Neuronal stem cell (in vitro differentiated cells): ENCODE data around the gene ARSD. TPM values are rescaled to one million over a fixed set of nuclear protein-coding genes. Genes with fewer than 3 reads are reported as not detected.
"Not testable (repeated sequence)": the region's sequence is repeated elsewhere in the genome, so short reads cannot be mapped to it uniquely, and the experiment has no call there.

Experiments
- DNase-seq: peaks from one replicate; pipeline ENCODE4 v3.0.0-alpha.2; 2013; ENCODE audit warnings: low spot score
- H2AFZ ChIP-seq: one replicate; pipeline ENCODE4 v1.6.1; 2013; ENCODE audit warnings: mild to moderate bottlenecking, low read length, inconsistent platforms
- H2AK5ac ChIP-seq: 2 replicates; pipeline ENCODE4 v1.6.1; 2013; ENCODE audit warnings: low read depth, mild to moderate bottlenecking, inconsistent platforms, low read length, moderate library complexity, mixed read lengths
- H2BK120ac ChIP-seq: 2 replicates; pipeline ENCODE4 v1.6.1; 2013; ENCODE audit warnings: low read depth, mild to moderate bottlenecking, inconsistent platforms, low read length, moderate library complexity, mixed read lengths
- H2BK12ac ChIP-seq: one replicate; pipeline ENCODE4 v1.6.1; 2013; ENCODE audit warnings: low read length, inconsistent platforms
- H2BK15ac ChIP-seq: 2 replicates; pipeline ENCODE4 v1.6.1; 2013; ENCODE audit warnings: mild to moderate bottlenecking, low read length, inconsistent platforms, mixed read lengths
- H2BK5ac ChIP-seq: one replicate; pipeline ENCODE4 v1.6.1; 2013; ENCODE audit warnings: inconsistent platforms, mild to moderate bottlenecking, low read length, moderate library complexity
- H3K14ac ChIP-seq: one replicate; pipeline ENCODE4 v1.6.1; 2013; ENCODE audit warnings: low read length, inconsistent platforms
- H3K18ac ChIP-seq: 2 replicates; pipeline ENCODE4 v1.6.1; 2013; ENCODE audit warnings: low read length, inconsistent platforms
- H3K23ac ChIP-seq: 2 replicates; pipeline ENCODE4 v1.6.1; 2013; ENCODE audit warnings: low read depth, mild to moderate bottlenecking, mixed read lengths, low read length, inconsistent platforms; ENCODE audit not compliant: poor library complexity
- H3K27ac ChIP-seq: replicated peaks from 3 replicates; pipeline ENCODE4 v1.5.1; 2013; ENCODE audit warnings: low read length, inconsistent platforms
- H3K27me3 ChIP-seq, 3 experiments: 2 replicates each; pipeline ENCODE4 v1.6.1; 2013; ENCODE audit warnings: low read length in 3 of 3, mild to moderate bottlenecking in 2 of 3, inconsistent platforms in 1 of 3, low read depth in 1 of 3, mixed read lengths in 1 of 3, moderate library complexity in 1 of 3; ENCODE audit not compliant: control insufficient read depth in 3 of 3, insufficient read depth in 3 of 3
- H3K36me3 ChIP-seq, 2 donors: replicated peaks in 1 of 2; 2 replicates each; pipeline ENCODE4 v1.6.1; 2013; ENCODE audit warnings: low read length in 2 of 2; ENCODE audit not compliant: control insufficient read depth in 2 of 2, insufficient read depth in 2 of 2
- H3K4ac ChIP-seq: 2 replicates; pipeline ENCODE4 v1.6.1; 2013; ENCODE audit warnings: inconsistent platforms, mild to moderate bottlenecking, low read length, moderate library complexity
- H3K4me1 ChIP-seq, 2 donors: 1 replicate in 1 of 2; 2 replicates in 1 of 2; pipeline ENCODE4 v1.6.1; 2013; ENCODE audit warnings: low read length in 2 of 2, low read depth in 1 of 2; ENCODE audit not compliant: control insufficient read depth in 2 of 2, insufficient read depth in 1 of 2
- H3K4me2 ChIP-seq: one replicate; pipeline ENCODE4 v1.6.1; 2013; ENCODE audit warnings: mild to moderate bottlenecking, low read length, inconsistent platforms; ENCODE audit not compliant: insufficient read depth, poor library complexity, severe bottlenecking
- H3K4me3 ChIP-seq, 2 donors: 2 replicates each; pipeline ENCODE4 v1.5.1; 2013; ENCODE audit warnings: low read length in 2 of 2, mild to moderate bottlenecking in 2 of 2, inconsistent platforms in 1 of 2, moderate library complexity in 1 of 2
- H3K79me1 ChIP-seq: one replicate; pipeline ENCODE4 v1.6.1; 2013; ENCODE audit warnings: low read depth, mild to moderate bottlenecking, inconsistent platforms, low read length, moderate library complexity
- H3K9ac ChIP-seq: one replicate; pipeline ENCODE4 v1.6.1; 2013; ENCODE audit warnings: mild to moderate bottlenecking, low read depth, low read length, inconsistent platforms; ENCODE audit not compliant: poor library complexity
- H3K9me3 ChIP-seq, 2 donors: replicated peaks in 1 of 2; 2 replicates each; pipeline versions ENCODE3 to v1.6.1; 2013; ENCODE audit warnings: low read length in 2 of 2, mild to moderate bottlenecking in 2 of 2, inconsistent platforms in 1 of 2, low read depth in 1 of 2, mixed read lengths in 1 of 2, moderate library complexity in 1 of 2; ENCODE audit not compliant: control insufficient read depth in 2 of 2, insufficient read depth in 1 of 2
- H4K8ac ChIP-seq: one replicate; pipeline ENCODE4 v1.6.1; 2013; ENCODE audit warnings: low read depth, mild to moderate bottlenecking, inconsistent platforms, low read length, moderate library complexity
- H4K91ac ChIP-seq: one replicate; pipeline ENCODE4 v1.6.1; 2013; ENCODE audit warnings: low read length, low read depth, mild to moderate bottlenecking, inconsistent platforms; ENCODE audit not compliant: poor library complexity
- WGBS, 2 donors: extraction: QIAGEN DNeasy Blood & Tissue Kit; methylation state at CpG; one replicate each; pipeline ENCODE4 v1.1.7; 2013; ENCODE audit warnings: missing lambda C conversion rate in 2 of 2, mixed read lengths in 1 of 2; ENCODE audit not compliant: insufficient read length in 2 of 2, insufficient replicate concordance in 1 of 2; ENCODE audit errors: extremely low coverage in 2 of 2; 5-methylcytosine and 5-hydroxymethylcytosine counted together
- polyA plus RNA-seq, 2 experiments: library from polyadenylated mRNA; stranded (reverse); fragments of 200-250 nt; gene quantifications; one replicate each; pipeline ENCODE4 v1.2.3, GENCODE V29; 2013

ARSD gene
- 2.0 TPM for polyA plus RNA-seq (2013, experiment 1 of 2)
- polyA plus RNA-seq (2013, experiment 2 of 2): 2.3 TPM

GRCh38 chrX:2928583-2929434 lies at the start of gene ARSD:
TSS of gene ARSD (minus strand) at chrX:2929339. CDS start at chrX:2929275, 64 bp downstream.
- H3K4me2 ChIP-seq: peak within 1 kb of the TSS; percentile 62
- no peak within 1 kb of the TSS for H2BK15ac ChIP-seq
- H3K4ac ChIP-seq: no peak within 1 kb of the TSS
- no peak within 1 kb of the TSS for H2AK5ac ChIP-seq
- H2BK5ac ChIP-seq: no peak within 1 kb of the TSS
- H3K36me3 ChIP-seq: no peaks in the 10 kb centered on the region
- H3K18ac ChIP-seq: peak within 1 kb of the TSS; percentile 90
- peak within 1 kb of the TSS; percentile 95 for H2AFZ ChIP-seq
- WGBS, 2 donors: no CpG with 5 or more reads among the region's 84 CpGs
- H2BK120ac ChIP-seq: no peak within 1 kb of the TSS
- H3K27ac ChIP-seq: peak within 1 kb of the TSS; percentile 89
- H2BK12ac ChIP-seq: no peak within 1 kb of the TSS
- H4K91ac ChIP-seq: no peak within 1 kb of the TSS
- peaks cover 0 to 15% (median 0%) of the 10 kb centered on the region in 3 experiments for H3K27me3 ChIP-seq
- DNase-seq: peak; percentile 71
- H4K8ac ChIP-seq: no peak within 1 kb of the TSS
- peaks cover 0 to 10% of the 10 kb centered on the region in 2 donors for H3K9me3 ChIP-seq
- H3K14ac ChIP-seq: no peak within 1 kb of the TSS
- peak within 1 kb of the TSS; percentile 89 for H3K23ac ChIP-seq
- H3K9ac ChIP-seq: peak within 1 kb of the TSS; percentile 81
- no peaks in the 10 kb centered on the region for H3K79me1 ChIP-seq
- H3K4me1 ChIP-seq: no peaks in the 10 kb centered on the region
- H3K4me3 ChIP-seq: peak within 1 kb of the TSS; percentile 51 to 75

- H3K18ac ChIP-seq, H3K27ac ChIP-seq, H3K14ac ChIP-seq, H3K9ac ChIP-seq, DNase-seq, H3K79me1 ChIP-seq, H2BK15ac ChIP-seq, H3K9me3 ChIP-seq, H2BK5ac ChIP-seq, H2AFZ ChIP-seq, H2BK120ac ChIP-seq, H3K4me1 ChIP-seq, H4K8ac ChIP-seq, H3K4me2 ChIP-seq, H4K91ac ChIP-seq, H2BK12ac ChIP-seq, H3K36me3 ChIP-seq, H3K4ac ChIP-seq, H3K4me3 ChIP-seq, H3K23ac ChIP-seq, H2AK5ac ChIP-seq, H3K27me3 ChIP-seq: not testable (repeated sequence)
- no CpG with 5 or more reads among the region's 4 CpGs for WGBS, 2 donors
These were observed 49.5 kb upstream of the ARSD start for GRCh38 chrX:2978639-2979038.

GRCh38 chrX:2974961-2975360 lies 45.8 kb upstream of the ARSD start:
- no peak overlapping the region for H3K4me2 ChIP-seq
- H3K9ac ChIP-seq: no peak overlapping the region
- H3K4me1 ChIP-seq: no peaks in the 10 kb centered on the region
- H3K36me3 ChIP-seq: no peaks in the 10 kb centered on the region
- no peak overlapping the region for H3K4me3 ChIP-seq
- no peak overlapping the region for H3K4ac ChIP-seq
- no CpG with 5 or more reads among the region's 1 CpG for WGBS, 2 donors
- H3K27me3 ChIP-seq: no peaks in the 10 kb centered on the region
- H2AFZ ChIP-seq: no peak overlapping the region
- H3K18ac ChIP-seq: no peak overlapping the region
- no peak overlapping the region for H4K8ac ChIP-seq
- H4K91ac ChIP-seq: no peak overlapping the region
- H2BK12ac ChIP-seq: no peak overlapping the region
- no peak overlapping the region for H2AK5ac ChIP-seq
- H2BK5ac ChIP-seq: no peak overlapping the region
- H3K23ac ChIP-seq: no peak overlapping the region
- H2BK120ac ChIP-seq: no peak overlapping the region
- peaks cover 0 to 7% of the 10 kb centered on the region in 2 donors for H3K9me3 ChIP-seq
- no peak overlapping the region for H2BK15ac ChIP-seq
- DNase-seq: no peak
- H3K14ac ChIP-seq: no peak overlapping the region
- no peak overlapping the region for H3K27ac ChIP-seq
- no peaks in the 10 kb centered on the region for H3K79me1 ChIP-seq

- Histone ChIP-seq H2BK120ac (no peak overlapping the region), H3K4me3 (no peak overlapping the region), H2BK15ac (no peak overlapping the region), H2AK5ac (no peak overlapping the region), H3K14ac (no peak overlapping the region), H2BK12ac (no peak overlapping the region), H2BK5ac (no peak overlapping the region), H3K9me3 (peaks cover 0 to 7% of the 10 kb centered on the region in 2 donors), H3K23ac (no peak overlapping the region), H4K8ac (no peak overlapping the region), H4K91ac (no peak overlapping the region), H2AFZ (no peak overlapping the region), H3K9ac (no peak overlapping the region), H3K27me3 (no peaks in the 10 kb centered on the region), H3K4me1 (peaks cover 0 to 7% of the 10 kb centered on the region in 2 donors), H3K4ac (no peak overlapping the region), H3K36me3 (no peaks in the 10 kb centered on the region), H3K79me1 (no peaks in the 10 kb centered on the region), H3K27ac (no peak overlapping the region), H3K4me2 (no peak overlapping the region), H3K18ac (no peak overlapping the region)
- WGBS, 2 donors: no CpG with 5 or more reads among the region's 6 CpGs
- DNase-seq: no peak
These were observed 43.3 kb upstream of the ARSD start for GRCh38 chrX:2972391-2972790.
